Spleen (tissue), 7 donors: ENCODE results near the gene BIN2.

Source experiments
- CTCF ChIP-seq, 11 experiments: fragments of 200-600 bp in 7 of 11; fragments of 450-650 bp in 4 of 11; sonication (generic) in 4 of 11; IDR thresholded peaks in 8 of 11; conservative IDR thresholded peaks in 3 of 11; 1 replicate in 7 of 11; 2 replicates in 4 of 11; pipeline versions ENCODE4 v1.4.0 to v1.8.0; 2016 to 2021; ENCODE audit warnings: antibody characterized with exemption in 11 of 11, inconsistent platforms in 4 of 11, mild to moderate bottlenecking in 1 of 11
- POLR2A ChIP-seq, 3 donors: fragments of 450-650 bp; IDR thresholded peaks; one replicate each; pipeline ENCODE4 v1.5.1; 2017; ENCODE audit warnings: antibody characterized with exemption in 3 of 3, mild to moderate bottlenecking in 1 of 3
- donor health status: DM: no; HTN: no; CAD: no; lungs with moderate emphysema.
- donor health status: DM: no; HTN: no; CAD: no.
- donor health status: DM: no; HTN: no; CAD: no.

- no peak for TF ChIP-seq CTCF (IDR thresholded peaks at IDR 0.05 in 8 of 11, conservative IDR thresholded peaks at IDR 0.05 in 3 of 11)
- TF ChIP-seq POLR2A (IDR thresholded peaks at IDR 0.05) = no peak
Observed at GRCh38 chr12:51362307-51362706, 38.3 kb upstream of the BIN2 start.
